Neural cell (in vitro differentiated cells): Measurements from ENCODE around the gene OFD1.
A peak's percentile ranks its signal among the peaks of the same experiment; 100 is the strongest.

ENCODE experiments used
- POLR2AphosphoS5 ChIP-seq: IDR thresholded peaks from 2 replicates; pipeline ENCODE4 v1.6.1; 2012
- TF ChIP-seq, protein P1 (sequence below): fragments of 450-650 bp; IDR thresholded peaks from 2 replicates; pipeline ENCODE4 v1.5.1; 2014; ENCODE audit warnings: antibody characterized with exemption, mild to moderate bottlenecking, moderate library complexity; ENCODE audit not compliant: poor library complexity, severe bottlenecking

DNA sequence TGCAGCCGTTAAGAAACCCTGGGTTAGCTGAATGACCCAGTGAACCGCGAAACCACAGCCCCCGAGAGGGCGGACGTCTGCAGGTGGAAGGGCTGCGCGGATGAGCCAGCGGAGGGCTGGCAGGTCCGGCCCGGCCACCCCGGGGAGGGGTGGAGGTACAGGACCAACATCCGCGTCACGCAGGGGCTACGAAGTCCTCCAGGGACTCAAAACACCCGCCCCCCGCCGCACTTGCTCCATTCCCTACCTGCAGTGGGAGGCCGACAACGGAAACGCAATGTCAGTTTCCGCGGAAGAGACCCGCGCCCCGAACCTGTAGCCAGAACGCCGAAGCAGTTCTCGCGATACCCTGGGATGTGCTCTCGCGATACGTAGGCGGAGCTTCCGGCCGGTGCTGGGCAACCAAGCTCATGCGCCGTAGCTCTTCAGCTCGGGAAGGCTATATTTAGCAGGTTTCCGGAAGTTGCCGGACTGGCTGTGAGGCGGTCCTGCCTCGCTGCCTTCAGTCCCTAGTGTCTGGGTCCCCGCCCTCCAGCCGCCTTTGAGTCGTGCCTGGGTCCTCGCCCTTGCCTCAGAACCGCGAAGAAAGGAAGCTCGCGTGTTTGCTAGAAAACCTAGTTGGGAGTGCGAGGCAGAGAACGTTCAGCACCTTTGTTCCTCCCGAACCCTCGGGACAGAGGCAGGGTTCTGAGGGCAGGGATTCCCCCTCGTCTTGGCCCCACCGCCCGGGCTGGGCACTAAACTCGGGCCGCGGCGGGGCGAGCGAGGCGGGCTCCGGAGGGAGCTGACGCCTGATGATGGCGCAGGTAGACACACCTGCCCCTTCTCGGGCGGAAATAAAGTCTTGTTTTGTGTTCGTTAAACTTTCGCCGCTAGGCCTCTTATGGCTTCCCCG lies at the start of gene OFD1, which contains the start of gene TRAPPC2:
- TF ChIP-seq, protein P1, sequence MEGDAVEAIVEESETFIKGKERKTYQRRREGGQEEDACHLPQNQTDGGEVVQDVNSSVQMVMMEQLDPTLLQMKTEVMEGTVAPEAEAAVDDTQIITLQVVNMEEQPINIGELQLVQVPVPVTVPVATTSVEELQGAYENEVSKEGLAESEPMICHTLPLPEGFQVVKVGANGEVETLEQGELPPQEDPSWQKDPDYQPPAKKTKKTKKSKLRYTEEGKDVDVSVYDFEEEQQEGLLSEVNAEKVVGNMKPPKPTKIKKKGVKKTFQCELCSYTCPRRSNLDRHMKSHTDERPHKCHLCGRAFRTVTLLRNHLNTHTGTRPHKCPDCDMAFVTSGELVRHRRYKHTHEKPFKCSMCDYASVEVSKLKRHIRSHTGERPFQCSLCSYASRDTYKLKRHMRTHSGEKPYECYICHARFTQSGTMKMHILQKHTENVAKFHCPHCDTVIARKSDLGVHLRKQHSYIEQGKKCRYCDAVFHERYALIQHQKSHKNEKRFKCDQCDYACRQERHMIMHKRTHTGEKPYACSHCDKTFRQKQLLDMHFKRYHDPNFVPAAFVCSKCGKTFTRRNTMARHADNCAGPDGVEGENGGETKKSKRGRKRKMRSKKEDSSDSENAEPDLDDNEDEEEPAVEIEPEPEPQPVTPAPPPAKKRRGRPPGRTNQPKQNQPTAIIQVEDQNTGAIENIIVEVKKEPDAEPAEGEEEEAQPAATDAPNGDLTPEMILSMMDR: no peak
- TF ChIP-seq POLR2AphosphoS5: peak; percentile 91
